GM21515 (cell line): Measurements from ENCODE around the gene SULT1A2.
"Not testable (repeated sequence)": the region's sequence is repeated elsewhere in the genome, so short reads cannot be mapped to it uniquely, and the experiment has no call there.

ENCODE experiments used
- ATAC-seq: cut with Tn5 transposase; IDR thresholded peaks from one replicate; pipeline ENCODE4 v1.9.1; 2021; ENCODE audit not compliant: unreplicated experiment

SULT1A2 gene

GRCh38 chr16:28596840-28597691 lies at the start of gene SULT1A2:
TSS of gene SULT1A2 (minus strand) at chr16:28597050. CDS start at chr16:28595930, 1,120 bp downstream.
- no peak for ATAC-seq

DNA sequence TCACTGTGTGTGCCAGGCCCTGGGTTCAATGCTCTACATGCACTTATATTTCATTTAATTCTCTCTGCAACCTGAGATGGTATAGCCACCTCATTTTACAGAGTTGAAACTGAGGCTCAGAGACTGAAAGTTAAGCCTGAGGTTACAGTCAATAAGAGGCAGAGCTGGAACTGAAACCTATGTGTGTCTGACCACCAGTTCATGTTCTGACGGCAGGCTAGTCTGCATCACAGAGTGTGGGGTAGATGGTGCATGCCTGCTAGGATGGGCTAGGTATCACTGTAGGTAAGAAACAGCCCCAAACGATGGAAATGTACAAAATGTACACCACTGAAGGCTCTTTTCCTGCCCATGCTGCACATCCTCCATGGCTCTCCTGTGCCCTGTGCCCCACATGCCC lies 43.1 kb upstream of the SULT1A2 start:
- not testable (repeated sequence) for ATAC-seq

DNA sequence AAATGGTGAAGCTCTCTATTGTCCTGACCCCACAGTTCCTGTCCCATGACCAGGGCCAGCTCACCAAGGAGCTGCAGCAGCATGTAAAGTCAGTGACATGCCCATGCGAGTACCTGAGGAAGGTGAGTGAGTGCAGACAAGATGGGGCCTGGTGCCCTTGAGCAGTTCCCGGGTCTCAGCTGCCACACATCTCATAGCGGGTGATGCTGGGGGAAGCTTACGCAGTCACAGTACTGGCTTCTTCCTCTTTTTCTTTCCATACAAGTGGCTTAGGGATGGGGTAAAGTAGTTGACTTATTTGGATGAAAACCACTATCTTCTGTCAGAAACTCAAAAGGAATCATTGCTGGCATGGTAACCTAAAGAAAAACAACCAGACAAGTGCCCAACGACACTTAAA lies 41.5 kb upstream of the SULT1A2 start:
- ATAC-seq: not testable (repeated sequence)

DNA sequence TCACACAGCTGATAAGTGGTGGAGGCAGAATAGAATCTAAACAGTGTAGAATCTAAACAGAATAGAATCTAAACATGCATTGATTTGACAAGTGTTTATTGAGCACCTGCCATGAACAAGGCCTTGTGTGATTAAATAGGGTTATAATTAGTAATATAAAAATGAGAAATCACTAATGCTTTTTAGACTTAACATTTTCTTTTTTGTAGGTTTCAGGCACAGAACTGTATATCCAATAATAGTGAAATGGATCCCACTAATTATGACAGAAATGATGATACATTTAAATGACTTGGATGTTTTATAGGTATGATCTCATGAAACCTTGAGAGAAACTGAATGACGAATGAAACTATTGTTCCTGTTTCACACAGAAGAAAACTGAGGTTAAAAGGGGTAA lies 40.9 kb upstream of the SULT1A2 start, which contains the start of gene NPIPB8:
NPIPB8 (plus strand) TSS at position 301 of the 400 bp plus-strand sequence. CDS start 296 bp downstream, outside the sequence.
- not testable (repeated sequence) for ATAC-seq

DNA sequence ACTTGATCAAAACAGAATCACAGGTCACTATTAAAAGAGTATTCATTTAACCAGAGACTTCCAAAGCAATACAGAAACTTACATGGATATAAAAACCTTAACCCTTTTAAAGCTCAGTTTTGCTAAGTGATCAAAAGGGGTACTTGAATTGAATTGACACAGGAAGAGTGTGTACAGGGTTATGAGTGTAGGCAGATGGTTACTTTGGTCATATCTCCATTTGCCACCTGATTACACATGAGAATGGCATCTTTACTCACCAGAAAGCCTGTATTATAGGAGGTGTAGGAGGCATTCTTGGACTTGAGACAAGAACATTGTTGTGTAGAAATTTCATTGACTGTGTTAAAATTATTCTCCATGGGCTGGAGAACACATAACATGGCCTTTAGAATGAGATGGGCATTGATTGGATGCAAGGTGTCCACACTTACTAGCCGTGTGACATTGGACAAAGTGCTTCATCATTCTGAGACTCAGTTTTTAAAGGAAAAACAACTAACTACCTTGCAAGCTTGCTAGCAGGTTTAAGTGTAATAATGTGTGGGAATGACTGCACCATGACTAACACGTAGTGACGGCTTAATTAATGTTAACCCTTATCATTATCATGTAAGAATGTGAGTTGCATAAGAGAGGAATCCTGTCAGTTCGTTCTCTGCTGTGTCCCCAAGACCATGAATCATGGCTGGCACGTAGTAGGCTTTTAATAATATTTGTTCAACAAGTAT lies 39.4 kb upstream of the SULT1A2 start:
- not testable (repeated sequence) for ATAC-seq

DNA sequence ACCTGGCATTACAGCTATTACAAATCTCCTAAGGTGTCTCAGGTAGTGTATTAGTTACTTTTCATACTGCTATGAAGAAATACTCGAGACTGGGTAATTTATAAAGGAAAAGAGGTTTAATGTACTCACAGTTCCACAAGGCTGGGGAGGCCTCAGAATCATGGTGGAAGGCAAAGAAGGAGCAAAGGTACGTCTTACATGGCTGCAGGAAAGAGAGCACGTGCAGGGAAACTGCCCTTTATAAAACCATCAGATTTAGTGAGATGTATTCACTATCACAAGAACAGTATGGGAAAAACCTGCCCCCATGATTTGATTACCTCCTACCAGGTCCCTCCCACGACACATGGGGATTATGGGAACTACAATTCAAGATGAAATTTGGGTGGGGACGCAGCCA lies 34.1 kb upstream of the SULT1A2 start:
- ATAC-seq: not testable (repeated sequence)

GRCh38 chr16:28623172-28623711 lies 26.4 kb upstream of the SULT1A2 start:
- ATAC-seq: no peak

- not testable (repeated sequence) for ATAC-seq
Measured at GRCh38 chr16:28622532-28623171, 25.8 kb upstream of the SULT1A2 start.

GRCh38 chr16:28621481-28622155 lies 24.8 kb upstream of the SULT1A2 start:
- no peak for ATAC-seq

GRCh38 chr16:28620316-28620715 lies 23.5 kb upstream of the SULT1A2 start:
- not testable (repeated sequence) for ATAC-seq

GRCh38 chr16:28617874-28618273 lies 21.0 kb upstream of the SULT1A2 start:
- ATAC-seq: no peak

GRCh38 chr16:28616636-28617035 lies 19.8 kb upstream of the SULT1A2 start:
- ATAC-seq: no peak

DNA sequence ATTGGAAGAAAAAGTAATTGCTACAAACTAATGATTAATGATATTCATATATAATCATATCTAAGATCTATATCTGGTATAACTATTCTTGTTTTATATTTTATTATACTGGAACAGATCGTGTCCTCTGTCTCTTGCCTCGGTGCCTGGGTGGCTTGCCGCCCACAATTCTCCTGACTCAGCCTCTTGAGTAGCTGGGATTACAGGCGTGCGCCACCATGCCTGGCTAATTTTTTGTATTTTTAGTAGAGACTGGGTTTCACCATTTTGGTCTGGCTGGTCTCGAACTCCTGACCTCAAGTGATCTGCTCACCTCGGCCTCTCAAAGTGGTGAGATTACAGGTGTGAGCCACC lies 19.4 kb upstream of the SULT1A2 start:
- not testable (repeated sequence) for ATAC-seq

DNA sequence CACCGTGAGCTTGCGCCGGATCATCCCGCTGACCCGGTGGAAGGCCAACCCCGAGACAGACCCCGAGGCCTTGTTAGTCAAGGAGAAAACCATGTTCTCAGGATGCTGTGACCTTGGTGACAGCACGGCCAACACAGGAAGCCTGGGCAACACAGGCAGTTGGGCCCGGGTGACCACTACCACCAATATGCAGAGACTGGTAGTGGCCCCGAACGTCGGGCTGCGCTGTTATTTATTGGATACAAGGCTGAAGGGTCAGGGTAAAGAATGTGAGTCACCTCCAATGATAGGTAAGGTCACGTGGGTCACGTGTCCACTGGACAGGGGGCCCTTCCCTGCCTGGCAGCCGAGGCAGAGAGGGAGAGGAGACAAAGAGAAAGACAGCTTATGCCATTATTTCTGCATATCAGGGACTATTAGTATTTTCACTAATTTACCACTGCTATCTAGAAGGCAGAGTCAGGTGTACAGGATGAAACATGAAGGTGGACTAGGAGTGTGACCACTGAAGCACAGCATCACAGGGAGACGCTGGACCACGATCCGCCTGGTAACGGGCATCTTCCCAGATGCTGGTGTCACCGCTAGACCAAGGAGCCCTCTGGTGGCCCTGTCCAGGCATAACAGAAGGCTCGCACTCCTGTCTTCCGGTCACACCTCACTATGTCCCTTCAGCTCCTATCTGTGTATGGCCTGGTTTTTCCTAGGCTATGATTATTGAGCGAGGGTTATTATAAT lies 18.8 kb upstream of the SULT1A2 start:
- ATAC-seq: not testable (repeated sequence)

- ATAC-seq: not testable (repeated sequence)
Measured at GRCh38 chr16:28614561-28614960, 17.7 kb upstream of the SULT1A2 start.

DNA sequence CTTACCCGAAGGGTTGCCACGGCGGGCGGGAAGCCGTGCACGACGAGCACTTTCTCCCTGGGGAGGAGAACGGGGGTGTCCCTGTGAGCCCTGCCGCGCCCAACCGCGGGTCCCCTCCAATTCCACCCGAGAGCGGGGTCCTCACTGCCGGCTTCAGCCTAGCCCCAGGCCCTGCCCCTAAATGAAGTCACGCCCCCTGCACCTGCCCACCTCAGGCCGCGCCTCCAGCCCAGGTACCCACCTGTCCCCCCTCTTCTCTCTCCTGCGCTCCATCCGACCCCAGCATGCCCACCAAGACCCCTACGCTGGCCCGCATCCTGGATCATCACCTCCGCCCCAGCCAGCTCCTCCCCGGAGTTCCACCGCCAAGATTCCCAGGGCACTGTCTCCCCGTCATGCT lies 17.1 kb upstream of the SULT1A2 start:
- not testable (repeated sequence) for ATAC-seq

DNA sequence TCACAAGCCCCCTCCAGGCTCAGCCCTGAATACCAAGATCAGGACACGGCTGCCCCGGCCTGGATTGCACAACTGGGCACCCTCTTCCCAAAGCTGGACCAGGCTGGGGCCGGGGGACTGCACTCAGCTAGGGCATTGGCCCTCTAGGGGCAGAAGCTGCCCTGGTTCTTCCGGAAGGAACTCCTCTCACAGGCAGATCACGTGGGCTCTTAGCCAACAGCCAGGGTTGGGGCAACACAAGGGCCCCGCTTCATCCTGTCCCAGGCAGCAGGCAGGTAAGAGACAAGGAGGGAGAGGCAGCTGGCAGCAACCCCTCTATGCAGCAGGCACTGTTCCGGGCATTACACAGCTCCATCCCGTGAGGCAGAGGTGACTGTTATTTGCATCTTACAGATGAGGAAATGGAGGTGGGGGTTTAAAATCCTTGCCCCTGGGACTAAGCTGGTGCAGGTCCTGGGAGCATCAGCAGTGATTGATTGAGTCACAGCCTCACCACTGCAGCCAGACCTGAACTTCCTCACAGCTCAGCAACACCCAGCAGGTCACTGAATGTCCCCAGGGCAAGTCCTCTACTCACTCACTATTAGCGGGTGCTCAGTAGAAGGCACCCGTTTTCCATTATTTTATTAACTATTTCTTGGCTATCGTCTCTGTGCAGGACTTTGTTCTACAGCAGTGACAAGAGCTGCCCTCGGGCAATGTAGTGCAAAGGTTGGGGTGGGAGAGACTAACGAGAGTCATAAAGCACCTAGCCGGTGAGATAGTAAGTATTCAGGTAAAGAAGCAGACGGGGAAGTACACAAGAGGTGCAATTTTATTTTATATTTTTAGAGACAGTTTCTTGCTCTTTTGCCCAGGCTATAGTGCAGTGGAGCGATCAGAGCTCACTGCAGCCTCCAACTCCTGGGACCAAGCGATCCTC lies 15.8 kb upstream of the SULT1A2 start:
- ATAC-seq: not testable (repeated sequence)

- ATAC-seq: no peak
Measured at GRCh38 chr16:28610595-28611191, 13.8 kb upstream of the SULT1A2 start.
